SHP77 (cell line): ENCODE data around the gene HS3ST4.
"Not testable (repeated sequence)": the region's sequence is repeated elsewhere in the genome, so short reads cannot be mapped to it uniquely, and the experiment has no call there.

ENCODE experiments used
- DNase-seq, 2 experiments: peaks; one replicate each; lab custom pipeline; 2025; lab: John Stamatoyannopoulos, UW

Gene HS3ST4

DNA sequence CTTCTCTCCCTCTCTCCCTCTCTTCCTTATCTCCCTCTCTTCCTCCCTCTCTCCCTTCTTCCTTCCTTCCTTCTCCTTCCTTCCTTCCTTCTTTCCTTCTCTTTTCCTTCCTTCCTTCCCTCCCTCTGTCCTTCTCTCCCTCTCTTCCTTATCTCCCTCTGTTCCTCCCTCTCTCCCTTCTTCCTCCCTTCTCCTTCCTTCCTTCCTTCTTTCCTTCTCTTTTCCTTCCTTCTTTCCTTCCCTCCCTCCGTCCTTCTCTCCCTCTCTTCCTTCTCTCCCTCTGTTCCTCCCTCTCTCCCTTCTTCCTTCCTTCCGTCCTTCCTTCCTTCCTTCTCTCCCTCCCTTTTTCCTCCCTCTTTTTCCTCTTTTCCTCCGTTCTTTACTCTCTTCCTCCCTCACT lies 38.6 kb downstream of the HS3ST4 start:
- no peak for DNase-seq

DNA sequence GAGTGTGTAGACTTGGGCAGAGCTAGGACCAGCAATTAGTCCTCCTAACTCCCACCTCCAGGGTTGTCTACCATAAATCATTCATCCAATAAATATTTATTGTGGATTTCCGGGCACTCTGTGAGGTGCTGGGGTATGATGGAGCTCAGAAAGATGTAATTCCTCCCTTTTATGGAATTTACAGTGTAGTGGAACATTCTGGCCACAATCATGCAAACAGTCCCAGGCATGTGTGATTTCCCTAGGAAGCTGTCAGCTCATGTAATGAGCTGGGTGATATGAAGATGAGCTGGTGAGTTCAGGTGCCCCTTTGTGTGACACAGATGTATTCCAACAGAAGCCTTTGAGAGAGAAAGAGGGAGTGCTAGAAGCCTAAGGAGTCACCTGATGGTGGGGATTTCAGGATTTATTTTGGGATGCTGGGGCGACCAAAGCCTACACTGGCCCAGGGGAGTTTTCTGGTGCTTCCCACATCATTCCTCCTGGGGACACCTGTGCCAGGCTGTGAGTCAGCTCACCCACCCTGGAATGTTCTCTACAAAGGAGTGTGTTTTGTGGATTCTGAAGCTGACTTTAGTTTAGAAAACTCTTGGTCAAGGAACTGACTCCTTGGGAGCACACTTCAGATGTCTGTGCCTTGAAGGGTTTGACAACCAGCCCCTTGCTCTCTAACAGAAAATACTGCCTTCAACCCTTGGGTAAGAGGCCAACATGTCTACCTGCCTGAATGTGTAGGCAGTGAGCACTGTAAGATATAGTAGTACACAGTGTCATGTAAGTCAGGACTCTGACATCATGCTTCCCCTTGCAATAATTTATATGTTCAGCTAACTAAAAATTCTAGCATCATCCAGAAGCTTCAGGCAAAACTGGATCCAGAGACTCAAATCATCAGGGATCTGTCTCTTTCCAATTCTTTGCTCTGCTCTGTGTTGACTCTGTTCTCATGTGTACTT lies 42.9 kb downstream of the HS3ST4 start:
- no peak for DNase-seq

DNA sequence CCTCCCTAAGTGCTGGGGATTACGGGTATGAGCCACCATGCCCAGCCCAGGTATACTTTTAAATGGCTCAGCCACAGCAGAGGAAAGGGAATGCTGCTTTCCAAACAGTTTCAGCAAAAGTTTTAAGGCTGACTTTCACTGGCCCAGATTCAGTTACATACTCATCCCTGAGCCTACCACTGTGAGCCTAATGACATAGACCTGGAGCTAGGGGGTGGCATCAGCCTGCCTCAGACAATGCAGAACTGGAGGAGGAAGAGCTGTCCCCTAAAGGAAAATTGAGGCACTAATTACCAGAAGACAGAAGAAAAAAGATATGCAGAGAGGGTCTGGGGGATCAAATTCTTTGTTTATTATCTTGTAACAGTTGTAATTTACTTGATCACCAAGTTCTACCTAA lies 43.9 kb downstream of the HS3ST4 start:
- DNase-seq, result no peak

DNA sequence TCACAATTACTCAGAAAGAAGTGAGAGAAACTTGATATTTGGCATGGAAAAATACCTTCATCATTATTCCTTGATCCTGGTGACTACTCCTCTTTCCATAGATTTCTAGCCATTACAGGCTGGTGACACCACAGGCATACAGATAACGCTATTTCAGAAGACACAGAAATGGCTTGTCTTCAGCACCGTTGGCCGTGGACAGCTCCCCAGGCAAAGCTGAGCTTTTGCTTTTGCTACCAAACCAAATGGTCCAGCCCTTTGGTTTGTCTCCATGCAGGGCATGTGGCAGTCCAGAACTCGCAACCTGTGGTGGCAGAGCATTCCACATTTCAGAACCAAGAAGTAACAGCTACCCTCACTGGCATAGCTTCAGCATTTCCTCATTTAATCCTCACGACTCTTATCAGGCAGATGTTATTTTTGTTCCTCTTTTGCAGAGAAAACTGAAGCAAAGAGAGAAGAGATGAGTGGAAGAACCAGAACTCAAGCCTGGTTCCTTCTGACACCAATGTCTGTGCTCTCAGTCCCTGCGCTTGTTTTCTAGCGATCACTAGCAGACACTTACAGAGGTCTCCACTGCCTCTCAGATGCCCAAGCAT lies 55.5 kb downstream of the HS3ST4 start:
- DNase-seq, result no peak

DNA sequence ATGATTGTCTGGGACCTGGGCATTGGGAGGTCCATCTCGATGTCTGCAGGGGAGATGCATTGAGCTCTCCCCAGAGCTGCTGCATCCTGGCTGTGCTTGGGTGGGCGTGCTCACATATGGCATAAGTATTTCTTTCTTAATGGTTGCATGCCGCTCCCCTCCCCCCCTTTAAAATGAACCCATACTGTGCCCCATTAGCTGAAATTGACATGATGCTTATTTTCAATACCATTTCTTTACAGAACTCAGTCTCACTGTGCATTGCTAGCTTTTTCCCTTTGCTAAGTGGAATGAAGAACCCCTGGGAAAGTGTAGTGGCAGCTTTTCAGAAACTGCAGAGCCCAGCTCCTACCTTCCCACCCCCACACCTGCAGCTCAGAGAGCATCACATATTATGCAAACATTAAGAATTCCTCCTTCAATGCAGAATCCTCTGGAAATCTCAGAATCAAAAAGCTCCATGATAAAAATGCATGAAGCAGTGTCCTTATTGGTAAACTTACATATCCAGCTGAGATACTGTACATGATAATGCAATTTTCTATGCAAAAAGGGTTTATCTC lies 56.4 kb downstream of the HS3ST4 start:
- DNase-seq, result no peak

DNA sequence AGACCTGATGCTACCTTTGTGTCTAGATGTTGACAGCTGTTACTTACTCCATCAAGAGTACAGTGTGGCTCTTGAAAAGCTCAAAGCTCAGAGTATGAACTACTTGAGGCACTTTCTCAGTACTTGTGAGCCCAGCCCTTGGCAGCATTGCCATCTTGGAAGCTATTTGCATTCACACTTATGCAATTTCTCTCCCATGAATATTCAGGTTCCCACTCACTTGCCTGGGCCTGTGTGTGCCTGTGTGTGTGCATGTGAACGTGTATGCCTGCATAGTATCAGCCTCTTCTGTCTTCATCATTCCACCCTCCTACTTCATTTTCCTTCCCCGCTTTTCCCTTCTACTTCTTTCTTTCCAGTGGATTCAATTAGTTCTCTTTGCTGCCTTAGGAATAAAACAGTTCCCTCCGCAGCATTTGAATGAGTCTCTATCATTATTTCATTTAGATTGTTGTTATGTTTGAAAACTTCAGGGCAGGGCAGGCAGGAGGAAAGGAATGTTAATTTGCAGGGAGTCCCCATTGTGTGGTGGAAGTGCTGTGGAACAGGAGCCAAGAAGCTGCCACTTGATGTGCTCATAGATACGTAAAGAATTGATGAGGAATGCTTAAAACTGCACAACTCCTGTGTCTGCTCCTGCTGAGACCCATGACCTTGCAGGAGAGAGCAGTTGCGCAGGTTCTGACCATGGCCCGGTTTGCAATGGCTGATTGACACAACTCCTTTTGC lies 58.9 kb downstream of the HS3ST4 start:
- DNase-seq, result no peak

DNA sequence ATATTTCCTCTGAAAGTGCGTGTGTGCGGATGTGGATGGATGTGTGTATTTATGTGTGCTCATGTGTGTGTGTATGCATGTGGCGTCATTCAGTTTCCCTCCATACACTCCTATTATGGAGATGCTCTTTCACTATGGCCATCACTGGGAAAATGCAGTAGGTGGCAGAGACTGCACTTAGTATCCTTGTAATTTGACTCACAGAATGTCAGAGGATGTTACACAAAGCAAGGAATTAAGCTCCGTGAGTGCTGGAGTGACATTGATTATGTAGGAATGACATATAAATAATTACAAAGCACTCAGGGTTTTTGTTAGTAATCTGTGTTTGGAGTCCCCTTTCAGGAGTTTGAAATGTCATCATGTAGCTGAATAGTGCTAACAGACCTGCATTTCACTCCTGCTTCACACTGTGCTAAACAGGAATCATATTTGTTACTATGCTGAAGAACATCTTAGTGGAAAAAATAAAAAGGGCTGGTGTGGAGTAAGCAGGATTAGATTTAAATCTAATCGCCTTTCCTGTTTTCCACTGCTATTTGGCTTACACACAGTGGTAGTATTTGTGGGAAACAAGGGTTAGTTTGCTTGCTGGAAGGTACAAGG lies 59.6 kb downstream of the HS3ST4 start:
- DNase-seq, result no peak

DNA sequence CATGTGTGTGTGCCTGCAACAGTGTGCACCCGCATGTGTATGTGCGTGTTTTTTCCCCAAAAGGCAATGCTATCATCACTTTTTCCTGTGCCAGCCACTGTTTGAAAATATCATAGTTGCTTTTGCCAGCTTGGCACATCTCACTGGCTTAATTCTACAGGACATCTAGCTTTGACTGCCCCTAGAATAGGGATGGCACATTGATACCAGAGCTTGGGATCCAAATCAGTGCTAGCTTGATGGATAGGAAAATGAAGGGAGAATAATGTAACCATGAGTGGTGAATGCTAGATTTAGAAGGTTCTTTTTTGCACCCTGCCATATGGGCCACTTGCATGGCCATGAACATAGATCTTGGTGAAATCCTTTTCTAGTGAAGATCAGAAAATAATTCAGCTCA lies 72.7 kb downstream of the HS3ST4 start:
- no peak for DNase-seq

DNA sequence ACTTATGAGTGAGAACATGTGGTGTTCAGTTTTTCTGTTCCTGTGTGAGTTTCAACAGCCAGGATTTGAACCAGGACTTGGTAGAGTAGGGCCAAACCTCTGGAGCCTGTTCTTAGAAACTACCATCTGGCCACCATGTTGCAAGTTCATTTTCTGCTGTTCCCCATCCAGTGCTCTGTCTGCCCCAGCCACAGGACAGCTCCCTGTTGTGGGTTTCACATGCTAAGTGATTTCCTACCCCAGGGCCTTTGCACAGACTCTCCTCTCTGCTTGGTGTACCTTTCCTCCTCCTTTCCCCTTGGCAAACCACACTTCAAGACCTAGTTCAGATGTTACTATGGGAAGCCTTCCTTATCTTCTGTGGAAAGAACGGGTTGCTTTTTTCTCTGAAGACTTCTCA lies 79.5 kb downstream of the HS3ST4 start:
- no peak for DNase-seq

DNA sequence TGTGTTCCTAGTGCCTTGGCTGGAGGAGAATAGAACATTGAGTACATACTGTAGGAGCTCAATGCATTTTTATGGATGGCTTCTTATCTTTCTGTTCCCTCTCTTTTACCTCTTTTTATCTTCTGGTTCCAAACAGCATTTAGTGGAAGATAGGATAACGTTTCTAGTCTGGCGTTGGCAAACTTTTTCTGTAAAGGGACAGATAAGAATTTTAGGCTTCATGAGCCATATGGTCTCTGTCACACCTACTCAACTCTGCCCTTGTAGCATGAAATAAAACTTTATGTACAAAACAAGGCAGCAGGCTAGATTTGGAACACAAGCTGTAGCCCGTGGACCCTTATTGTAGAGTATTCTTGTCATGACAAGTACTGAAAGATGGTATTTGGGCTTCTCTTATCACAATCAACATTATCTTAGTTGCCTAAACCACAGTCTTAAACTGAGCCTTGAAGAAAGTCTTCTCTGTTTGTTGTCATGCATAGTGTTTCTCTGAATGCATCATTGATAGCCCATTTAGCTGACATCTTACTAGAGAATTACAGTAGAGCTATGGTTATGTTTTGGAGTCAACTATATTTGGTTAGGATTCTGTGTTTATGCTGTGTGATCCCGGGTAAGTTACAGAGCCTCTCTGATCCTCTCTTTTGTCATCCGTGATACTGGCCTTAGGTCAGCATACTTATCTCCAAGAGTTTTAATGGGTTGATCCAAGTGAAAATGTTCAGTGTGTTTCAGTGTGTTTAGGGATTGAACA lies 80.2 kb downstream of the HS3ST4 start:
- no peak for DNase-seq

DNA sequence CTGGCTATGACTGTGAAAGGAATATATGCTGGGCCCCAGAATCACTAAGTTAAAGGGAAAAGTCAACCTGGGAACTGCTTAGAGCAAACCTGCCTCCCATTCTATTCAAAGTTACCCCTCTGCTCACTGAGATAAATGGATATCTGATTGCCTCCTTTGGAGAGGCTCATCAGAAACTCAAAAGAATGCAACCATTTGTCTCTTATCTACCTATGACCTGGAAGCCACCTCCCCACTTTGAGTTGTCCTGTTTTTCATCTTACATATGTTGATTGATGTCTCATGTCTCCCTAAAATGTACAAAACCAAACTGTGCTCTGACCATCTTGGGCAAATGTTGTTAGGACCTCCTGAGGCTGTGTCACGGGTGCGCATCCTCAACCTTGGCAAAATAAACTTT lies 84.5 kb downstream of the HS3ST4 start:
- DNase-seq, result not testable (repeated sequence)

DNA sequence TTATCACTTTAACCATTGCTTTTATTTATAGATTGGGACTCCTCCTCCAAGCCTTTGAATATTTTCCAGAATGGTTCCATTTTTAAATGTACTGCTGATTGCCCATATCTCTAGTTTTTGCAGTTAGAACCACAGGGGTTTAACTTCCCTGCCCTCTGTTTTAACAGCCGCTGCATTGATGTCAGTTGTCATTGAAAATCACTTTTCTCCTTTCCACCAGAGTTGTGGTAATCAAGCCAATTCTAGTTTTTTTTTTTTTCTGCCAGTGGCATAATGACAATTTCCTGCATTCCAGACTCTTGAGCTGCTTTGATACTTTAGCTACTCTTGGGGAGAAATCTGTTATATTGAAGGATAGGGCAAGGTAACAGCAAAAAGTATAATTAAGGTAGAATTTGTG lies 91.5 kb downstream of the HS3ST4 start:
- no peak for DNase-seq

DNA sequence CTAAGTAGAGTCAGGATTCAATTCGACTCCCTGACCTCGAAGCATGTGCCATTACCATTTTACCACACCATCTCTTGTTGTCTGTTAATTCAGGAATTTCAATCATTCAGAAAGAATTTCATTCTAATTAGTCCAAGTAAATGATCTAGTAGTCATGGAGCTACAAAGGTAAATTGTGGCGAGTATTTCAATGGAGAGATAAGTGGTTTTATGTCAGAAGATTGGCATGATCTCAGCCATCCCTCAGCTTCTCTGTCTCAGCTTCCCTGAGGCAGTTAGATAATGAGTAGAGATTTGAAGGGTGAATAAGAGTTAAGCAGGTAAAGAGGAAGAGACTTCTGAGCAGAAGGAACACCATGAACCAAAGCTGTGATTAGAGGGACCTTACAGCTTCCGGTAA lies 93.6 kb downstream of the HS3ST4 start:
- DNase-seq, result no peak

DNA sequence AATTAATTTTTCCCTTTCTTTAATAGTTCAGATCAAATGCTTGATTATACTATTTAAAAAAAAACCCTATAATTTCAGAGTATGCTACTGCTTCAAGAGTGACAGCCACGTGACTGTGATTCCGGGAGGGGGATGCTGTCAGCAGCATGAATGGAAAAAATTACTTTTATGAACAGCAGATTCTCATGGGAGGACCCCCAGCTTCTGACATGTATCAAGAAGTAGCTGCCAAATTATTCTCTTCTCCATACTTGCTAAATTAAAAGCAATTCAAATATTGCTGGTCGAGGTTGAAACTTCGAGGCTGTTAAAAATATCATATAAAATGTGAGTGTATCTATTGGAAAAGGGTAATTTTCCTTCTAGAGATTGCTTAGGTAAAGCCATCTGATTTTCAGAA lies 95.0 kb downstream of the HS3ST4 start:
- DNase-seq, result no peak

DNA sequence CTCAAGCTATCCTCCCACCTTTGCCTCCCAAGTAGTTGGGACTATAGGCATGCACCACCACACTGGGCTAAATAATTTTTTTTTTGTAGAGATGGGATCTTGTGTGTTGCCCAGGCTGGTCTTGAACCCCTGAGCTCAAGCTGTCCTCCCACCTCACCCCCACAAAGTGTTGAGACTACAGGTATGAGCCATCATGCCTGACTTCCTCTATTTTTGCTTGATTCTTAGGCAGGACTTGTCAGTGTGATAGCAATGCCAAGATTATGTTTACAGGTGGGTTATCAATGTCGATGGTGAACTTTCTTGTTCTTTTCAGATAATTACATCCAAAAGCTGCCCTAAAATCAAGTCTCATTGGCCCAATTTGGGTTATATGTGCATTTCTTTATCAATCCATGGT lies 96.9 kb downstream of the HS3ST4 start:
- DNase-seq, result no peak

DNA sequence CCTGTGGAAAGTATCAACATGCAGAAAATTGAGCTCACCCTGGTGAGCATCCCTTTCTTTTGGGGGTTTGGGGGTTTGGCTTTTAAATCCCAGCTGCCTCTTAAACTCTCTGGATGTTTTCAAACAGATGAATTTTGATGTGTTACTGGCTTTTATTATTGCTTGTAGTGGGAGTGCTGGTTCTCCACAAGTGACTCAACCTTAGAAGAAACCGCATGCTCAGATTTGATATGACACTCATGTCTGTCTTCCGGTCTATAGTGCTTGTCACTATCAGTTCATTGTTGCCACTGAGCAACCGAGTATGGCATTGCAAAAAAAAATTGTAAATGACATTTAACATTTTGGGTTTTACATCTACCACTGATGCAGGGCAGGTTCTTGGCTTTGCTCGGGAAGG lies 104.5 kb downstream of the HS3ST4 start:
- no peak for DNase-seq

DNA sequence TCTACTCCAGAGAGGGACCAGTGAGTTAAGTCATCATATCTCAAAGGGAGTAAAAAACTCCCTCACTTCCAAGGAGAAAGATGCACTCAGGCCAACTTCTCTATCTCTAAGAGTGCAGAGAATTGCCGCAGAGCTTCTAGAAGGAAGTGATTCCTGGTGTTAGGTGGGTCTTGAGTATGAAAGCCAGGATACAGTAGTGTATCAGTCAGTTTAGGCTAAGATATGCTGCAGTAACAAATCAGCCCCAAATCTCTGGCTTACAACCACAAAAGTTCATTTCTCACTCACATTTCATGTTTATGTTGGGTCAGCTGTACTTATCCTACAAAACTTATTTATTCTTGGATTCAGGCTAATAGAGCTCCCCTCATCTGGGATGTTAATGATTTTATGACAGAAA lies 106.3 kb downstream of the HS3ST4 start:
- DNase-seq, result no peak

DNA sequence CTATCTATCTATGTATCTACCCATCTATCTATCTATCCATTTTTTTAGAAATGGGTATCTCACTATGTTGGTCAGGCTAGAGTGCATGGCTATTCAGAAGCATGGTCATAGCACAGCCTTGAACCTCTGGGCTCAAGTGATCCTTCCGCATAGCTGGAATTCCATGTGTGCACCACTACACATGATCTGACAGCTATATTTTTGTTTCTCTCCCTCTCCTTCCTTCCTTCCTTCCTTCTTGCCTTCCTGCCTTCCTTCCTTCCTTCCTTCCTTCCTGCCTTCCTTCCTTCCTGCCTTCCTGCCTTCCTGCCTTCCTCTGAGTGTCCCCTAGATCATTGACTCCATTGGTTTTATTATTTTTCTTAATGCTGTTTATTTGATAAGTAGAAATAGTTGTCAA lies 108.1 kb downstream of the HS3ST4 start:
- no peak for DNase-seq

DNA sequence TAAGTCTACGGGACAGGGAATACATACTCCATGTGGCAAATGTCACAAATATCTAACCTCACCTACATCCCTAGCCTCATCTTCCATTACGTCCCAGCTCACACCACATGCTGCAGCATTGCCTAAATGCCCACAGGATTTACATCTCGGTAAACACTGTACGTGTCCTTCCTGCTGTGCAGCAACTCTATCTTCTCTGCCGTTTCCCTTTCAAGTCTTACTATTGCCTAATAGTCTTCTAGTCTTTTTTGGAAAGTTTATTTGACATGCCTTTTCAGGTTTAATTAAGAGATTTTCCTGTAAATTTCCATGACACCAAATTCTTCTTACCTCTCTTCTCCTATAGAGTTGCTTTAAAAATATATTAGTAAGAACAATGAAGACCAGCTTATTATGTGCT lies 120.5 kb downstream of the HS3ST4 start:
- no peak for DNase-seq

DNA sequence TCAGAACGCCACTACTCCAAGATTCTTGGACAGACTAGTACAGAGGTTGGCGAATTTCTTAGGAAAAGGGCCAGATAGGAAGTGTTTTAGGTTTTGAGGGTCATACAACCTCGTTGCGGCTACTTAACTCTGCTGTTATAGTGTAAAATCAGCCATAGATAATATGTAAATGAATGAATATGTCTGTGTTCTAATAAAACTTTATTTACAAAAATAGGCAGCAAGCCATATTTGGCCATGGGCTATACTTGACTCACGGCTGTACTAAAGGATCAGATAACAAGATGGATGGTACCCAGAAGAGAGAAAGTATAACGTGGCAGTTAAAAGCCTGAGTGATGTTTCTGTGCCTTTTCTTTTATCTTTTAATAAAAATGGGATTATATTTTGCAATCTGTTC lies 125.5 kb downstream of the HS3ST4 start:
- DNase-seq, result no peak

DNA sequence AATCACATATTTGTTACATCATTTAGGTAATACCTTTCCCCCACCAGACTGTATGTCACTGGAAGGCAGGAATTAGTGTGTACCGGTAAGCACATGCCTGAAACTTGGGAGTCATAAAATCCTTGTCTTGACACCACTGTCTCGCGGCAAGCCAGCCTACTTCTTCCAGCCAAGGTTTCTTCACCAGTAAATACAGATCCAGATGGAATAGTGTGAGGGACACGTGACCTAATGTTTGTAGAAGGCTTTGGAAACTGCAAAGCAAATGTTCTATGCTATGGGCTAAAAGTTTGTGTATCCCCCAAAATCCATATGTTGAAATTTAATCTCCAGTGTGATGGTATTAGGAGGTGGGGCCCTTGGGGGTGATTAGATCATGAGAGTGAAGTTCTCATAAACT lies 126.1 kb downstream of the HS3ST4 start:
- DNase-seq, result no peak

DNA sequence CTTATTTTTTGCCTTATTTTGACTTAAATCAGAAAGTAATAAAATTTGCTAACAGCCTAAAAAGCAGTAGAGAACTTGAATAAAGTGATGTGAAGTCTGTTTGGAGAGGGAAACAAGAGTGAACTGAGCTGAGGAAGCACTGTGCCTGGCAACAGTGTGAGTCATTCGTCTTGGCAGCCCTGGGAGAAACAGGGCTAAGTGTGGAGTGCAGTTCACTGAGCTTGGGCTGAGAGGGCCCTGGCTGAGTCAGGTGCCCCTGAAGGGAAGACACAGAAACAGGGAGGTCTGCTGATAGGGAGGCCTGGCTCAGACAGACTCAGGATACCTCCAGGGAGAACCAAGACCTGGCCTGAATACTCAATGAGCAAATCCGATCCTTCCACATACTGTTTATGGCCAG lies 132.1 kb downstream of the HS3ST4 start:
- DNase-seq, result no peak
